GM12878 (cell line): ENCODE data around the gene IFT122. TPM values are rescaled to one million over a fixed set of nuclear protein-coding genes. Genes with fewer than 3 reads are reported as not detected.
A peak's percentile ranks its signal among the peaks of the same experiment; 100 is the strongest.

Experiments
- ATAC-seq: fragments of 200-7000 bp; cut with Tn5 transposase; 3 replicates; pipeline ENCODE4 v1.9.1; 2020; ENCODE audit warnings: mild to moderate bottlenecking, moderate library complexity
- BruUV-seq: library from RNA; stranded (reverse); fragments of 400-500 nt; replicated peaks from 2 replicates; lab custom pipeline; 2021; lab: Mats Ljungman, UMichigan
- CTCF ChIA-PET: fragments of 300-600 bp; sonication (Branson Sonifier 250); formaldehyde crosslinking; extraction: SDS; loops from one replicate; lab custom pipeline; 2021; ENCODE audit warnings: inconsistent platforms; lab: Yijun Ruan, JAX
- POLR2A ChIA-PET: fragments of 350-600 bp; formaldehyde crosslinking; extraction: SDS; loops from one replicate; lab custom pipeline; 2021; ENCODE audit warnings: inconsistent platforms; lab: Charles Lee
- RAD21 ChIA-PET: fragments of 300-600 bp; sonication (Branson Sonifier 250); formaldehyde crosslinking; loops from one replicate; lab custom pipeline; 2023; ENCODE audit warnings: antibody characterized with exemption; ENCODE audit not compliant: unreplicated experiment; lab: Charles Lee
- SMC1A ChIA-PET: fragments of 300-600 bp; sonication (Branson Sonifier 250); formaldehyde crosslinking; loops from one replicate; lab custom pipeline; 2023; ENCODE audit not compliant: unreplicated experiment, uncharacterized antibody; lab: Charles Lee
- DNase-seq: peaks from one replicate; pipeline ENCODE4 v3.0.0-alpha.2; 2011; ENCODE audit warnings: low read depth, low spot score
- FAIRE-seq: peaks from 3 replicates; lab custom pipeline; 2011; peaks lifted over from hg19 to GRCh38; lab: Jason Lieb, UNC
- H2AFZ ChIP-seq: 2 replicates; pipeline ENCODE4 v1.6.0; 2011; ENCODE audit warnings: low read depth, low read length, control low read depth; ENCODE audit not compliant: control insufficient read depth
- H3K27ac ChIP-seq: 2 replicates; pipeline ENCODE4 v1.5.1; 2011; ENCODE audit warnings: control low read depth; ENCODE audit not compliant: control insufficient read depth, insufficient read depth
- H3K27me3 ChIP-seq, 2 experiments: replicated peaks in 1 of 2; 2 replicates each; pipeline versions ENCODE4 v1.6.0 to v1.6.1; 2011; ENCODE audit warnings: low read length in 1 of 2; ENCODE audit not compliant: control insufficient read depth in 2 of 2, insufficient read depth in 2 of 2
- H3K36me3 ChIP-seq, 2 experiments: 2 replicates each; pipeline ENCODE4 v1.5.1; 2011; ENCODE audit warnings: low read length in 1 of 2; ENCODE audit not compliant: control insufficient read depth in 2 of 2, insufficient read depth in 2 of 2
- H3K4me1 ChIP-seq: 2 replicates; pipeline ENCODE4 v1.6.1; 2011; ENCODE audit warnings: mild to moderate bottlenecking, low read length, moderate library complexity, mixed read lengths; ENCODE audit not compliant: control insufficient read depth, insufficient read depth
- H3K4me2 ChIP-seq: 2 replicates; pipeline ENCODE4 v1.6.0; 2011; ENCODE audit warnings: control low read depth; ENCODE audit not compliant: control insufficient read depth, insufficient read depth
- H3K4me3 ChIP-seq: fragments of 200-600 bp; sonication (generic); 2 replicates; pipeline ENCODE4 v1.5.1; 2016
- H3K79me2 ChIP-seq: 2 replicates; pipeline ENCODE4 v1.6.0; 2011; ENCODE audit warnings: low read length; ENCODE audit not compliant: control insufficient read depth, insufficient read depth
- H3K9ac ChIP-seq: 2 replicates; pipeline ENCODE4 v1.8.0; 2011; ENCODE audit warnings: low read length, control low read depth, mixed read lengths; ENCODE audit not compliant: control insufficient read depth, insufficient read depth
- H3K9me3 ChIP-seq: replicated peaks from 3 replicates; pipeline ENCODE4 v1.5.1; 2011; ENCODE audit warnings: mild to moderate bottlenecking, low read length; ENCODE audit not compliant: control insufficient read depth, insufficient read depth
- H4K20me1 ChIP-seq: 2 replicates; pipeline ENCODE4 v1.6.0; 2011; ENCODE audit not compliant: control insufficient read depth, insufficient read depth
- BCL11A ChIP-seq: IDR thresholded peaks from 2 replicates; pipeline ENCODE4 v1.6.1; 2011; ENCODE audit warnings: low read depth, low read length
- CBFB ChIP-seq: IDR thresholded peaks from 2 replicates; pipeline ENCODE4 v1.6.1; 2016; ENCODE audit warnings: antibody characterized with exemption, low read depth
- CHD4 ChIP-seq: fragments of 200-600 bp; sonication (generic); IDR thresholded peaks from 2 replicates; pipeline ENCODE4 v1.6.1; 2016; ENCODE audit warnings: mild to moderate bottlenecking
- CREM ChIP-seq: IDR thresholded peaks from 2 replicates; pipeline ENCODE4 v1.6.1; 2014; ENCODE audit warnings: antibody characterized with exemption, low read depth
- EP300 ChIP-seq, 2 experiments: fragments of 150-350 bp in 1 of 2; IDR thresholded peaks; 2 replicates each; pipeline ENCODE4 v1.6.1; 2011 to 2012; ENCODE audit warnings: low read depth in 2 of 2, low read length in 2 of 2, borderline replicate concordance in 1 of 2, improper control_type of control experiment in 1 of 2, inconsistent platforms in 1 of 2; ENCODE audit not compliant: control insufficient read depth in 1 of 2
- GABPA ChIP-seq: IDR thresholded peaks from 2 replicates; pipeline ENCODE4 v1.6.1; 2014; ENCODE audit warnings: antibody characterized with exemption, low read depth, mild to moderate bottlenecking, inconsistent platforms
- JUNB ChIP-seq: IDR thresholded peaks from 2 replicates; pipeline ENCODE4 v1.6.1; 2016; ENCODE audit warnings: antibody characterized with exemption, mild to moderate bottlenecking
- MEF2A ChIP-seq: IDR thresholded peaks from 2 replicates; pipeline ENCODE4 v1.6.1; 2011; ENCODE audit warnings: low read depth, mild to moderate bottlenecking, low read length, moderate library complexity; ENCODE audit not compliant: insufficient read depth
- NR2F1 ChIP-seq: fragments of 450-650 bp; conservative IDR thresholded peaks from 2 replicates; pipeline ENCODE4 v1.6.1; 2017; ENCODE audit warnings: mild to moderate bottlenecking
- NRF1 ChIP-seq: conservative IDR thresholded peaks from 2 replicates; pipeline ENCODE4 v1.6.1; 2011; ENCODE audit warnings: mild to moderate bottlenecking, low read depth, low read length, improper control_type of control experiment
- POLR2AphosphoS2 ChIP-seq: IDR thresholded peaks from 2 replicates; pipeline ENCODE4 v1.6.1; 2011; ENCODE audit warnings: low read depth, mild to moderate bottlenecking, low read length, improper control_type of control experiment, moderate library complexity
- RAD21 ChIP-seq: IDR thresholded peaks from 2 replicates; pipeline ENCODE4 v1.6.1; 2011; ENCODE audit warnings: mild to moderate bottlenecking, low read depth, low read length, moderate library complexity; ENCODE audit not compliant: insufficient read depth
- SMAD1 ChIP-seq: fragments of 450-650 bp; IDR thresholded peaks from 2 replicates; pipeline ENCODE4 v1.6.1; 2018; ENCODE audit warnings: mild to moderate bottlenecking, low read depth; ENCODE audit not compliant: partially characterized antibody
- SUPT20H ChIP-seq: IDR thresholded peaks from 2 replicates; pipeline ENCODE4 v1.6.1; 2011; ENCODE audit warnings: low read depth, mild to moderate bottlenecking, low read length, moderate library complexity, borderline replicate concordance; ENCODE audit not compliant: control insufficient read depth
- TCF12 ChIP-seq: IDR thresholded peaks from 2 replicates; pipeline ENCODE4 v1.6.1; 2011; ENCODE audit warnings: low read depth, mild to moderate bottlenecking, low read length
- ZNF24 ChIP-seq: fragments of 450-650 bp; IDR thresholded peaks from 2 replicates; pipeline ENCODE4 v1.6.1; 2017; ENCODE audit warnings: antibody characterized with exemption, mild to moderate bottlenecking
- WGBS: methylation state at CpG from one replicate; pipeline ENCODE4 v1.1.6; 2016; ENCODE audit warnings: low lambda C conversion rate; ENCODE audit not compliant: insufficient replicate concordance, insufficient coverage; ENCODE audit errors: missing lambda C conversion rate; 5-methylcytosine and 5-hydroxymethylcytosine counted together
- in situ Hi-C: fragments of 300-500 bp; cut with MboI; formaldehyde crosslinking; loops from 9 replicates; pipeline ENCODE4 v1.14.3; 2018; ENCODE audit warnings: mixed read lengths
- intact Hi-C: fragments of 100-400 bp; cut with micrococcal nuclease; formaldehyde crosslinking; loops from one replicate; pipeline ENCODE4 v1.14.2; 2022; ENCODE audit not compliant: unreplicated experiment
- polyA plus RNA-seq, 11 experiments: library from polyadenylated mRNA; depleted of rRNA in 4 of 11; unstranded in 6 of 11; stranded (reverse) in 5 of 11; fragments of >200 nt; fragmentation: Nextera tagmentation in 4 of 11; fragmentation: Illumina TruSeq in 1 of 11; extraction: Ambion mirVana in 4 of 11; extraction: Trizol in 1 of 11; gene quantifications; 1 replicate in 1 of 11; 2 replicates in 10 of 11; pipeline versions ENCODE4 v1.2.1 to v1.2.3, GENCODE V29; 2011 to 2016; ENCODE audit warnings: inconsistent platforms in 2 of 11, missing spikeins in 2 of 11, low read depth in 1 of 11
- total RNA-seq, 4 experiments: library from RNA; depleted of rRNA in 3 of 4; stranded (reverse); fragments of >200 nt in 3 of 4; fragmentation: Illumina TruSeq in 1 of 4; extraction: Trizol in 1 of 4; gene quantifications; 2 replicates each; pipeline versions ENCODE4 v1.2.1 to v1.2.3, GENCODE V29; 2013 to 2021
- TF ChIP-seq, protein P1 (sequence below): fragments of 450-650 bp; formaldehyde crosslinking; IDR thresholded peaks from 2 replicates; pipeline ENCODE4 v1.4.0; 2020; ENCODE audit warnings: mild to moderate bottlenecking, moderate library complexity

IFT122 gene
- total and polyA plus RNA-seq, 10 of the 15 experiments (the other 5 are each of a cell fraction or from before 2014, with no cell fraction given) = 1.8 to 19.2 (median 8.4) TPM

DNA sequence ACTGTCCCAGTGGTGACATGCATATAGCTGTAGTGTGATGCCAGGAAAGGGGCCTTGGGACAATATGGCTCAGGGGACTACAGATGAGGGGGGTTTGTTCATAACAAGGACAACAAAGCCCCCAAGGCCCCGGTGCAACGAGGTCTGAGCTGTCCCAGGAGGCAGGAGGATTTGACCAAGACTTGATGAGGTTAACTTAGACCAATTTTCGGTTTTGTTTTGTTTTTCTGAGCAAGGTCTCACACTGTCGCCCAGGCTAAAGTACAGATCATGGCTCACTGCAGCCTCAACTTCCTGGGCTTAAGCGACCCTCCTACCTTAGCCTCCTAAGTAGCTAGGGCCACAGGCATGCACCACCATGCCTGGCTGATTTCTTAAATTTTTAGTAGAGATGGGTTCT is 35.4 kb upstream of the IFT122 start:
- Histone ChIP-seq H3K27ac (no peak overlapping the region), H3K4me1 (peaks cover 2% of the 10 kb centered on the region; the same call in 1 of the 2 replicates), H3K9ac (no peak overlapping the region), H3K79me2 (no peaks in the 10 kb centered on the region), H3K9me3 (no peaks in the 10 kb centered on the region), H3K4me2 (no peak overlapping the region), H4K20me1 (no peaks in the 10 kb centered on the region), H3K4me3 (no peak overlapping the region), H3K36me3 (no peaks in the 10 kb centered on the region), H2AFZ (peak overlapping the region; percentile 11; the same call in 1 of the 2 replicates), H3K27me3 (no peaks in the 10 kb centered on the region; a peak in 1 of 4 replicates)
- TF ChIP-seq POLR2AphosphoS2 (no peak), CREM (no peak), BCL11A (no peak), CBFB (no peak), SUPT20H (no peak), MEF2A (no peak), SMAD1 (no peak), ZNF24 (no peak), RAD21 (no peak), TCF12 (no peak), GABPA (no peak), NR2F1 (no peak), JUNB (no peak), NRF1 (no peak), CHD4 (no peak), EP300 (IDR thresholded peaks at IDR 0.05; ENCODE audit: borderline replicate concordance in 1 of 2, control insufficient read depth in 1 of 2, low read depth in 2 of 2, low read length in 2 of 2) (no peak)
- TF ChIP-seq, protein P1, sequence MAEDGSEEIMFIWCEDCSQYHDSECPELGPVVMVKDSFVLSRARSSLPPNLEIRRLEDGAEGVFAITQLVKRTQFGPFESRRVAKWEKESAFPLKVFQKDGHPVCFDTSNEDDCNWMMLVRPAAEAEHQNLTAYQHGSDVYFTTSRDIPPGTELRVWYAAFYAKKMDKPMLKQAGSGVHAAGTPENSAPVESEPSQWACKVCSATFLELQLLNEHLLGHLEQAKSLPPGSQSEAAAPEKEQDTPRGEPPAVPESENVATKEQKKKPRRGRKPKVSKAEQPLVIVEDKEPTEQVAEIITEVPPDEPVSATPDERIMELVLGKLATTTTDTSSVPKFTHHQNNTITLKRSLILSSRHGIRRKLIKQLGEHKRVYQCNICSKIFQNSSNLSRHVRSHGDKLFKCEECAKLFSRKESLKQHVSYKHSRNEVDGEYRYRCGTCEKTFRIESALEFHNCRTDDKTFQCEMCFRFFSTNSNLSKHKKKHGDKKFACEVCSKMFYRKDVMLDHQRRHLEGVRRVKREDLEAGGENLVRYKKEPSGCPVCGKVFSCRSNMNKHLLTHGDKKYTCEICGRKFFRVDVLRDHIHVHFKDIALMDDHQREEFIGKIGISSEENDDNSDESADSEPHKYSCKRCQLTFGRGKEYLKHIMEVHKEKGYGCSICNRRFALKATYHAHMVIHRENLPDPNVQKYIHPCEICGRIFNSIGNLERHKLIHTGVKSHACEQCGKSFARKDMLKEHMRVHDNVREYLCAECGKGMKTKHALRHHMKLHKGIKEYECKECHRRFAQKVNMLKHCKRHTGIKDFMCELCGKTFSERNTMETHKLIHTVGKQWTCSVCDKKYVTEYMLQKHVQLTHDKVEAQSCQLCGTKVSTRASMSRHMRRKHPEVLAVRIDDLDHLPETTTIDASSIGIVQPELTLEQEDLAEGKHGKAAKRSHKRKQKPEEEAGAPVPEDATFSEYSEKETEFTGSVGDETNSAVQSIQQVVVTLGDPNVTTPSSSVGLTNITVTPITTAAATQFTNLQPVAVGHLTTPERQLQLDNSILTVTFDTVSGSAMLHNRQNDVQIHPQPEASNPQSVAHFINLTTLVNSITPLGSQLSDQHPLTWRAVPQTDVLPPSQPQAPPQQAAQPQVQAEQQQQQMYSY = no peak
- DNase-seq (no peak), ATAC-seq (peak; percentile 70), FAIRE-seq (no peak)
- intact Hi-C loops (no loop called here), in situ Hi-C loops (no loop called here)
- ChIA-PET CTCF (interaction anchor here (1.4 to 4.1 kb wide), 6 partner anchors 9 to 35 kb away, joined by 3 to 16 read pairs (median 8); partner anchors contain the start of genes IFT122 and MBD4), RAD21 (interaction anchor here (0.9 to 4.4 kb wide), 8 partner anchors 9 to 85 kb away, joined by 3 to 19 read pairs (median 3); partner anchors contain the start of genes IFT122 and MBD4), SMC1A (interaction anchor here (1.5 to 19.4 kb wide), 5 partner anchors 9 to 68 kb away, joined by 4 to 275 read pairs (median 5); partner anchors contain the start of genes IFT122 and MBD4), POLR2A (interaction anchor here (0.9 to 1.0 kb wide), 2 partner anchors 10 to 30 kb away, joined by 3 to 4 read pairs; no protein-coding TSS in a partner anchor)
- BruUV-seq = no TSS peak
- WGBS = 3% methylated on average over 5 of the region's 5 CpGs
